Right atrium auricular region (tissue), 2 donors: Measurements from ENCODE around the gene MYL2. TPM values are rescaled to one million over a fixed set of nuclear protein-coding genes. Genes with fewer than 3 reads are reported as not detected.

ENCODE experiments used
- DNase-seq: peaks from one replicate; pipeline ENCODE4 v3.0.0-alpha.2; 2019; ENCODE audit warnings: low spot score
- H3K27ac ChIP-seq, 2 donors: fragments of 200-600 bp; sonication (generic); 1 replicate in 1 of 2; 2 replicates in 1 of 2; pipeline ENCODE4 v1.5.1; 2016 to 2019
- H3K27me3 ChIP-seq, 2 donors: fragments of 200-600 bp; sonication (generic); one replicate each; pipeline versions ENCODE4 v1.5.1 to v1.6.0; 2017 to 2019
- H3K36me3 ChIP-seq: fragments of 200-600 bp; sonication (generic); one replicate; pipeline ENCODE4 v1.5.1; 2016
- H3K4me1 ChIP-seq, 2 donors: fragments of 200-600 bp; sonication (generic); one replicate each; pipeline versions ENCODE4 v1.5.1 to v1.6.0; 2017 to 2019
- H3K4me3 ChIP-seq, 2 donors: fragments of 200-600 bp; sonication (generic); 1 replicate in 1 of 2; 2 replicates in 1 of 2; pipeline ENCODE4 v1.5.1; 2017 to 2019; ENCODE audit warnings: mild to moderate bottlenecking in 1 of 2, moderate library complexity in 1 of 2
- H3K9me3 ChIP-seq, 2 donors: fragments of 200-600 bp; sonication (generic); one replicate each; pipeline ENCODE4 v1.5.1; 2019
- CTCF ChIP-seq, 2 donors: fragments of 200-600 bp; sonication (generic); IDR thresholded peaks; one replicate each; pipeline ENCODE4 v1.5.1; 2019; ENCODE audit warnings: antibody characterized with exemption in 2 of 2
- total RNA-seq, 2 donors: library from RNA; depleted of rRNA; stranded (reverse); fragments of >200 nt; gene quantifications; one replicate each; pipeline ENCODE4 v1.1.0, GENCODE V29; 2016

The MYL2 gene
- total RNA-seq, 2 donors from 2014 or later, result 142 to 227 TPM

DNA sequence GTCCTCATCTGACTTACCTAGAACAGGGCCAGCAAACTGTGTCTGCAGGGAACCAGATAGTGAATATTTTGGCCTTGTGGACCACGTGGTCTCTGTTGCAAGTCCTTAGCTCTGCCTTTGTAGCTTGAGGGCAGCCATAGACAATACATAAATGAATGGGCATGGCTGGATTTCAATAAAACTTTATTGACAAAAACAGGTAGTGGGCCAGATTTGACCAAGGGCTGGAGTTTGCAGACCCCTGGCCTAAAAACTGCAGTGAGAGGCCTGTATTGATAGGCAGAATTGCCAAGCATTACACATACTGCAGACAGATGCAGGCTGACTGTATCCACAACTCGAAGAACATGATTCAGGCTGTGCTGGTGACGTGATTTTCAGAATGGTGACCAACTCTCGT is 48.3 kb downstream of the MYL2 start:
- no peak overlapping the region for H3K4me3 ChIP-seq
- no peaks in the 10 kb centered on the region for H3K27me3 ChIP-seq
- no peak for TF ChIP-seq CTCF (IDR thresholded peaks at IDR 0.05)
- H3K27ac ChIP-seq, result no peak overlapping the region
- no peak for DNase-seq
- no peaks in the 10 kb centered on the region for H3K4me1 ChIP-seq
- no peaks in the 10 kb centered on the region for H3K36me3 ChIP-seq
- H3K9me3 ChIP-seq, result no peaks in the 10 kb centered on the region

DNA sequence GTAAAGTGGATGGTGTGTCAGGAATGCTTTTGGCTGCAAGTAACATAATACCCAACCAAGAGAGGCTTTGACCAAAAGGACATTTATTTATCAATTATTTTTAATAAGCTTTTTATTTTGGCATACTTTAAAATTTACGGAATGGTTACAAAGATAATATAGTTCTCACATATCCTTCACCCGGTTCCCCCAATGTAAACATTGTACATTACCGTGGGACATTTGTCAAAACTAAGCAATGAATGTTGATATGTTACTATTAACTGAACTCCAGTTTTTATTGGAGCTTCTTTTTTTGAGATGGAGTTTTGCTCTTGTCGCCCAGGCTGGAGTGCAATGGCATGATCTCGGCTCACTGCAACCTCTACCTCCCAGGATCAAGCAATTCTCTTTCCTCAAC is 50.6 kb downstream of the MYL2 start:
- Histone ChIP-seq H3K4me1 (no peaks in the 10 kb centered on the region), H3K9me3 (no peaks in the 10 kb centered on the region), H3K27me3 (no peaks in the 10 kb centered on the region), H3K36me3 (no peaks in the 10 kb centered on the region), H3K27ac (no peak overlapping the region), H3K4me3 (no peak overlapping the region)
- no peak for TF ChIP-seq CTCF (IDR thresholded peaks at IDR 0.05)
- DNase-seq, result no peak

GRCh38 chr12:110869026-110869425 is 51.4 kb downstream of the MYL2 start:
- H3K27me3 ChIP-seq, result no peaks in the 10 kb centered on the region
- H3K9me3 ChIP-seq, result no peaks in the 10 kb centered on the region
- no peak for DNase-seq
- no peaks in the 10 kb centered on the region for H3K4me1 ChIP-seq
- no peaks in the 10 kb centered on the region for H3K36me3 ChIP-seq
- no peak overlapping the region for H3K4me3 ChIP-seq
- H3K27ac ChIP-seq, result no peak overlapping the region
- no peak for TF ChIP-seq CTCF (IDR thresholded peaks at IDR 0.05)

DNA sequence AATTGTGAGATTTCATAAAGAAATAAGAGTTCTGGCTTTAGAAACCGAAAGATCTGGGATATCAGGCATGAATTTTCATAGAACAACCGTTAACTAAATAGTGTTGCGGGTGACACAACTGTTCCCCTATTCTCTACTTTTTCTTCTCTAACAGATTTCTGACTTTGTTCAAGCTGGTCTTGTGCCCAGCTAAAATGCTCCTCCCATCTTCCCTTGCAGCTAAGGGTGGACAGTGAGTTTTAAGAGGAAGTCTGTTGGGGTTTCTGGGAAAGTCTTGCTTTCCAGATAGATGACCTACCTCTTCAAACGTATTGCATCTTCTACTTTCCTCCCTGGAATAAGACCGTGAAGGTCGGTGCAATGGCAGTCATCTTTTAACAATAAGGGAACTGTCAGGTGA is 54.9 kb downstream of the MYL2 start:
- TF ChIP-seq CTCF (IDR thresholded peaks at IDR 0.05), result no peak
- Histone ChIP-seq H3K4me3 (no peak overlapping the region), H3K27me3 (no peaks in the 10 kb centered on the region), H3K36me3 (no peaks in the 10 kb centered on the region), H3K9me3 (no peaks in the 10 kb centered on the region), H3K27ac (no peak overlapping the region), H3K4me1 (no peaks in the 10 kb centered on the region)
- no peak for DNase-seq

GRCh38 chr12:110863161-110863560 is 57.2 kb downstream of the MYL2 start:
- no peak overlapping the region for H3K27ac ChIP-seq
- H3K36me3 ChIP-seq, result no peaks in the 10 kb centered on the region
- no peak for TF ChIP-seq CTCF (IDR thresholded peaks at IDR 0.05)
- no peaks in the 10 kb centered on the region for H3K27me3 ChIP-seq
- no peaks in the 10 kb centered on the region for H3K9me3 ChIP-seq
- DNase-seq, result no peak
- no peak overlapping the region for H3K4me3 ChIP-seq
- H3K4me1 ChIP-seq, result no peaks in the 10 kb centered on the region

GRCh38 chr12:110862329-110862728 is 58.0 kb downstream of the MYL2 start:
- H3K9me3 ChIP-seq, result no peaks in the 10 kb centered on the region
- H3K27me3 ChIP-seq, result no peaks in the 10 kb centered on the region
- H3K27ac ChIP-seq, result no peak overlapping the region
- no peak overlapping the region for H3K4me3 ChIP-seq
- DNase-seq, result no peak
- H3K4me1 ChIP-seq, result no peaks in the 10 kb centered on the region
- no peak for TF ChIP-seq CTCF (IDR thresholded peaks at IDR 0.05)
- H3K36me3 ChIP-seq, result no peaks in the 10 kb centered on the region
